Left lung (tissue), 10 donors: ENCODE measurements around the gene B4GALT1. TPM values are rescaled to one million over a fixed set of nuclear protein-coding genes. Genes with fewer than 3 reads are reported as not detected.
"Not testable (repeated sequence)": the region's sequence is repeated elsewhere in the genome, so short reads cannot be mapped to it uniquely, and the experiment has no call there.

Experiments
- ATAC-seq: fragments of 200-7000 bp; cut with Tn5 transposase; one replicate; pipeline ENCODE4 v1.9.1; 2020; ENCODE audit warnings: moderate library complexity
- DNase-seq, 4 donors: peaks; one replicate each; pipeline ENCODE4 v3.0.0-alpha.2; 2013 to 2020
- H3K27ac ChIP-seq, 2 donors: fragments of 200-600 bp; sonication (generic) in 1 of 2; one replicate each; pipeline versions ENCODE4 v1.5.0 to v1.8.0; 2020 to 2021
- H3K27me3 ChIP-seq, 2 donors: fragments of 200-600 bp; sonication (generic) in 1 of 2; one replicate each; pipeline versions ENCODE4 v1.5.0 to v1.8.0; 2020 to 2021
- H3K36me3 ChIP-seq, 2 donors: fragments of 200-600 bp; sonication (generic) in 1 of 2; one replicate each; pipeline versions ENCODE4 v1.5.0 to v1.8.0; 2020 to 2021
- H3K4me1 ChIP-seq, 2 donors: fragments of 200-600 bp; one replicate each; pipeline ENCODE4 v1.8.0; 2021
- H3K4me3 ChIP-seq, 2 donors: fragments of 200-600 bp; sonication (generic) in 1 of 2; one replicate each; pipeline versions ENCODE4 v1.5.0 to v1.8.0; 2020 to 2021; ENCODE audit warnings: mild to moderate bottlenecking in 1 of 2
- H3K9me3 ChIP-seq, 2 donors: fragments of 200-600 bp; sonication (generic) in 1 of 2; one replicate each; pipeline versions ENCODE4 v1.5.0 to v1.8.0; 2020 to 2021
- intact Hi-C, 2 donors: fragments of 100-400 bp; cut with DNase I; formaldehyde crosslinking; loops; one replicate each; pipeline versions ENCODE4 v1.11.2 to v1.14.2; 2022
- polyA plus RNA-seq, 6 donors: library from polyadenylated mRNA; unstranded; fragments of 120-200 nt; gene quantifications; one replicate each; pipeline ENCODE4 v1.2.1, GENCODE V29; 2013; ENCODE audit not compliant: insufficient read length in 6 of 6
- total RNA-seq, 2 donors: library from RNA; stranded (reverse); fragmentation: NEBNext Ultra II Directional; extraction: Animal tissue kit (Norgen Biotek cat#: 25700); gene quantifications; one replicate each; pipeline ENCODE4 v1.2.1, GENCODE V29; 2021
- TF ChIP-seq, protein P1 (sequence below), 2 donors: fragments of 200-600 bp; sonication (generic) in 1 of 2; IDR thresholded peaks; one replicate each; pipeline versions ENCODE4 v1.5.0 to v1.8.0; 2021; ENCODE audit warnings: antibody characterized with exemption in 2 of 2
- donor health status: DM: no; HTN: yes; CAD: no.
- donor health status: DM: no; HTN: no; CAD: no.

Gene B4GALT1
- total and polyA plus RNA-seq, 8 donors = 58.8 to 107 (median 76.0) TPM

DNA sequence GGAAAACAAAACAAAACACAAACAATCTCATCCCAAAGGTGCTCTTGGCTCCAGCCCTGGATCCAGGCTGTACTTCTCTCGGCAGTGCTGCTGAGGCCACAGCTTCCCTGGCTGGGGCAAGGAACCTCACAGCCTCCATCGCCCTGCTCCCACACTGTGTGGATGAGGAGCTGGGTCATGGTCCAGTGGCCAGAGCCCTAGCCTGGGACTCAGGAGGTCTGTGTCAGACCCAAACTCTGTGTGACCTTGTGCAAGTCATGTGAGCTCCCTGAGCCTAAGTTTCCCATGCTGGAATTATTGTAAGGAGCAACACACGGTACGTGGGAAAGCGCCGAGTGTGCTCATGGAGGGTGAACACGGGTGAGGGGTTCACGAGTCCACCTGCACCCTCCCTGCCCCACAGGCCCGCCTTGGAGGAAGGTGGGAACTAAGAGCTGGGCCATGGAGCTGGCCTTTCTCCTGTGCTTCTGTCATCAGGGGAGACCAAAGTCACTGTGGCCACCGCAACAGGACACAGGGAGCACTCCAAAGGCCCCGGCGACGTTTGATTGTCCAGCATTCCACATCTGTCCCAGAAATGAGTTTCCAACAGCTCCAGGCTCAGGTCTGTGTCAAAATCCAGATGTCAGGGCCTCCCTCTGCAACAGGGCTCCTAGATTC is 64.5 kb downstream of the B4GALT1 start:
- H3K4me3 ChIP-seq = no peak overlapping the region
- no peaks in the 10 kb centered on the region for H3K27me3 ChIP-seq
- TF ChIP-seq, protein P1, sequence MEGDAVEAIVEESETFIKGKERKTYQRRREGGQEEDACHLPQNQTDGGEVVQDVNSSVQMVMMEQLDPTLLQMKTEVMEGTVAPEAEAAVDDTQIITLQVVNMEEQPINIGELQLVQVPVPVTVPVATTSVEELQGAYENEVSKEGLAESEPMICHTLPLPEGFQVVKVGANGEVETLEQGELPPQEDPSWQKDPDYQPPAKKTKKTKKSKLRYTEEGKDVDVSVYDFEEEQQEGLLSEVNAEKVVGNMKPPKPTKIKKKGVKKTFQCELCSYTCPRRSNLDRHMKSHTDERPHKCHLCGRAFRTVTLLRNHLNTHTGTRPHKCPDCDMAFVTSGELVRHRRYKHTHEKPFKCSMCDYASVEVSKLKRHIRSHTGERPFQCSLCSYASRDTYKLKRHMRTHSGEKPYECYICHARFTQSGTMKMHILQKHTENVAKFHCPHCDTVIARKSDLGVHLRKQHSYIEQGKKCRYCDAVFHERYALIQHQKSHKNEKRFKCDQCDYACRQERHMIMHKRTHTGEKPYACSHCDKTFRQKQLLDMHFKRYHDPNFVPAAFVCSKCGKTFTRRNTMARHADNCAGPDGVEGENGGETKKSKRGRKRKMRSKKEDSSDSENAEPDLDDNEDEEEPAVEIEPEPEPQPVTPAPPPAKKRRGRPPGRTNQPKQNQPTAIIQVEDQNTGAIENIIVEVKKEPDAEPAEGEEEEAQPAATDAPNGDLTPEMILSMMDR (IDR thresholded peaks at IDR 0.05) = no peak
- no peak overlapping the region for H3K27ac ChIP-seq
- no peak for ATAC-seq
- no peaks in the 10 kb centered on the region for H3K36me3 ChIP-seq
- intact Hi-C loops = no loop called here
- no peak for DNase-seq
- no peaks in the 10 kb centered on the region for H3K9me3 ChIP-seq
- H3K4me1 ChIP-seq = peaks cover 6 to 12% of the 10 kb centered on the region in 2 donors

DNA sequence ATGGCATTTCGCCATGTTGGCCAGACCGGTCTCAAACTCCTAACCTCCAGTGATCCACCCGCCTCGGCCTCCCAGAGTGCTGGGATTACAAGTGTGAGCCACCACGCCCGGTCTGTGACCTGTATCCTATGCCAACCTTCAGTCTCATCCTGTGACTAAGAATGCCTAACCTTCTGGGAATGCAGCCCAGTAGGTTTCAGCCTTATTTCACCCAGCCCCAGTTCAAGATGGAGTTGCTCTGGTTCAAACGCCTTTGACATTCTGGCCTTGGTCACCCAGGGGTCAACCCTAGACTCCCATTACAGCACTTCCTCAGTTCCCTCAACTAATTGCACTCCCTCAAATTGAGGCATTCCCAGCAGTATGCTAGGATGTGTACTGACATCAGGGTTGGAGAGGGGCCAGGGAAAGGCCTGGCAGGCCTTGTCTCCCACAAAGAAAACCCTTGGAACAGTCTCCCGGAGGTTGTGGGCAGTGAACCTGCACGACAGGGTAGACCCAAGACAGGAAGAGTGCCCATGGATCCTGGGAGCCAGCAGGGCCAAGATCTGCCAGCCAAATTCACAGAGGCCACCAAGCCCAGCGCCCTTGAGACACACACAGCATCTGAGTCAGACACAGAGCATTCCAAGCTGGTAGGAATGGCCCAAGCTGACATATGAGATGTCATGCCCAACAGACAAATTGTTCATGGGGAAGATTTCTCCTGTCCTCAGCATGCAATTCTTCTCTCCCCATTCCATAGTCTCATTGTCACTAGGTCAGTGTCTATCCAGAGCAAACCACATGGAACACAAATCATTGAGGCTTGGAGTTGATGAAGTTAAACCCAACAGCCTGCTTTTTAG is 65.8 kb downstream of the B4GALT1 start:
- DNase-seq (no peak), ATAC-seq (peak; percentile 16)
- Histone ChIP-seq H3K27ac (no peak overlapping the region), H3K4me3 (no peak overlapping the region), H3K27me3 (no peaks in the 10 kb centered on the region), H3K4me1 (peaks cover 0 to 3% of the 10 kb centered on the region in 2 donors), H3K9me3 (no peaks in the 10 kb centered on the region), H3K36me3 (no peaks in the 10 kb centered on the region)
- intact Hi-C loops = no loop called here
- TF ChIP-seq, protein P1 (IDR thresholded peaks at IDR 0.05) = no peak

DNA sequence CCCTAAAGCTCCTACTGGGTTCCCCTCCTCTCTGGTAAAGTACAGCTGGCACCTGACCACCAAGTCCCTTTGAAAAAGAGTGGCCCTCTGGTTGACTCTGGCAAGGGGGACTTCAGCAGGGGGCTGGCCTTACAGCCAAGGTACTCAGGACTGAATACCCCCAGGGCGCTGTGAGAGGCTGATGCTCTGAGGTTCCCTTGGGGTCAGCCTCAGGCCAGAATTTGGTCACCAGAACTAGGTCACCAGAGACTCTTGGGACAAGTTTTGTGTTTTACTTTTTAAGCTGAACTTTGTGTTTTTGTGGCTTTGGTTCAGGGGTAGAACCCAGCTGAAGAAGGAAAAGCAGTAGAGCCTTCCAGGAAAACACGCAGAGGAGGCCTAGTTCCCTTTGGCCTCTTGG is 67.4 kb downstream of the B4GALT1 start:
- no peaks in the 10 kb centered on the region for H3K4me1 ChIP-seq
- ATAC-seq = no peak
- H3K36me3 ChIP-seq = no peaks in the 10 kb centered on the region
- DNase-seq = no peak
- intact Hi-C loops = no loop called here
- no peaks in the 10 kb centered on the region for H3K9me3 ChIP-seq
- H3K4me3 ChIP-seq = no peak overlapping the region
- no peaks in the 10 kb centered on the region for H3K27me3 ChIP-seq
- H3K27ac ChIP-seq = no peak overlapping the region
- TF ChIP-seq, protein P1 (IDR thresholded peaks at IDR 0.05) = no peak

DNA sequence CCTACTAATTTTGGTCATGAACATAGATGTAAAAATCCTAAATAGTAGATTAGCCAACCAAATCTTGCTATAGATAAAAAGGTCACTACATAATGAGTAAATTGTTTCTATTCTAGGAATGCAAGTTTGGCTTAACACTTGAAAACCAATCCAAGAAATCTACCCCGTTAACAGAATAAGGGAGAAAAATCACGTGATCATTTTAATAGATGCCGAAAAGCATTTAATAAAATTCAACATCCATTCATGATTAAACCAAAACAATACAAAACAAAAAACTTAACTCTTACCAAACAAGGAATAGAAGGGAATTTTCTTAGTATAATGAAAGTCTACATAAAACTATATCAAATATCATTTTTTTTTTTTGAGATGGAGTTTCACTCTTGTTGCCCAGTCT is 69.9 kb downstream of the B4GALT1 start:
- Histone ChIP-seq H3K36me3 (no peaks in the 10 kb centered on the region), H3K9me3 (no peaks in the 10 kb centered on the region), H3K4me3 (no peak overlapping the region), H3K27me3 (no peaks in the 10 kb centered on the region), H3K27ac (no peak overlapping the region), H3K4me1 (no peaks in the 10 kb centered on the region)
- DNase-seq = no peak
- TF ChIP-seq, protein P1 (IDR thresholded peaks at IDR 0.05) = no peak
- intact Hi-C loops = no loop called here
- ATAC-seq = no peak

DNA sequence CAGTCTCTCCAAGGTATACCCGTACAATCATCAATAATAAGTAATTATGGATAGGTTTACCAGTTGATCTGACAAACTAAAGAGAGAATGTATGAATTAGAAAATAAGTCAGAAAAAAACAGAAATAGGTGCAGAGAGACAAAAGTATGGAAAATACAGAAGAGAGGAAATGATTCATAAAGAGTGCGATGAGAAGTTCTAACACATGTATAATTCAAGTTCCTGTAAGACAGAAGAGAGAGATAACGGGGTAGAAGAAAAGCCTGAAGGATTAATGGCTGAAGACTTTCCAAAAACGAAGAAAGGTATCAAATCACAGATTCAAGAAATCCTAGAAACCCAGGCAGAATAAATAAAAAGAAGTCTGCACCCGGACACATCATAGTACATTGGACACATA is 74.5 kb downstream of the B4GALT1 start:
- no peak for DNase-seq
- no peaks in the 10 kb centered on the region for H3K9me3 ChIP-seq
- H3K36me3 ChIP-seq = no peaks in the 10 kb centered on the region
- H3K4me1 ChIP-seq = no peaks in the 10 kb centered on the region
- TF ChIP-seq, protein P1 (IDR thresholded peaks at IDR 0.05) = no peak
- H3K4me3 ChIP-seq = no peak overlapping the region
- H3K27ac ChIP-seq = no peak overlapping the region
- H3K27me3 ChIP-seq = no peaks in the 10 kb centered on the region
- intact Hi-C loops = no loop called here
- ATAC-seq = no peak

DNA sequence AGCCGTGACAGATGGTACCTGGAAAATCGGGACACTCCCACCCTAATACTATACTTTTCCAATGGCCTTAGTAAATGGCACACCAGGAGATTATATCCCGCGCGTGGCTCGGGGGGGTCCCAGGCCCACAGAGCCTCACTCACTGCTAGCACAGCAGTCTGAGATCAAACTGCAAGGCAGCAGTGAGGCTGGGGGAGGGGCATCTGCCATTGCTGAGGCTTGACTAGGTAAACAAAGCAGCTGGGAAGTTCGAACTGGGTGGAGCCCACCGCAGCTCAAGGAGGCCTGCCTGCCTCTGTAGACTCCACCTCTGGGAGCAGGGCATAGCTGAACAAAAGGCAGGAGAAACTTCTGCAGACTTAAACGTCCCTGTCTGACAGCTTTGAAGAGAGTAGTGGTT is 81.5 kb downstream of the B4GALT1 start:
- H3K27ac ChIP-seq = not testable (repeated sequence)

More for the DNA sequence above, 81.5 kb downstream of the B4GALT1 start:
- peaks cover 5 to 19% of the 10 kb centered on the region in 2 donors for H3K4me1 ChIP-seq
- not testable (repeated sequence) for ATAC-seq, H3K36me3 ChIP-seq, H3K9me3 ChIP-seq, DNase-seq, H3K27me3 ChIP-seq, H3K4me3 ChIP-seq
- intact Hi-C loops = loop anchor here in 1 of 2 donors (10.0 kb wide), 2 partner anchors 89 to 139 kb away; no protein-coding TSS in a partner anchor
